Measurements from ENCODE around the gene CDKN3.
"Not testable (repeated sequence)": the region's sequence is repeated elsewhere in the genome, so short reads cannot be mapped to it uniquely, and the experiment has no call there.

CDKN3 gene

GRCh38 chr14:54370323-54371198, 26.2 kb upstream of the CDKN3 start:
- no peak for DNase-seq (ENCODE audit: low spot score)

GRCh38 chr14:54374117-54374884, 22.5 kb upstream of the CDKN3 start:
- no peak for DNase-seq (ENCODE audit: low spot score)

DNA sequence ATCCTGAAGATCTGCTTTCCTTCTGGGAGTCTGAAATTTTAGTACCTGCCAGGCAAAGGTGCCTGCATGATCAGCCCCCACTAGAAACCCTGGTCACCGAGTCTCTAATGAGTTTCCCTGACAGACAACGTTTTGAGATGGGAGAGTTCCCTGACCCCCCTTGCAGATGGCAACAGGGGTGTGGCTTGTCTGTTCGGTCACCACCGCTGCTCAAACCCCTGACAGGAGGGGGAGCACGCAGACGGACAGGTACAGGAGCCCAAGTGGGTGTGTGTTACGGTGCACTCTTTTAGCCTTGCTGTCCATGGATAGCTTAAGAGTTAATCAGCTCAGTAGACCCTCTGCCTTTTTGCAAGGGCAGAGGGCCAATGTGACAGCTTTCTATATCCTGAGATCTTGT, 19.3 kb upstream of the CDKN3 start:
- no peak for DNase-seq (ENCODE audit: low spot score)

DNA sequence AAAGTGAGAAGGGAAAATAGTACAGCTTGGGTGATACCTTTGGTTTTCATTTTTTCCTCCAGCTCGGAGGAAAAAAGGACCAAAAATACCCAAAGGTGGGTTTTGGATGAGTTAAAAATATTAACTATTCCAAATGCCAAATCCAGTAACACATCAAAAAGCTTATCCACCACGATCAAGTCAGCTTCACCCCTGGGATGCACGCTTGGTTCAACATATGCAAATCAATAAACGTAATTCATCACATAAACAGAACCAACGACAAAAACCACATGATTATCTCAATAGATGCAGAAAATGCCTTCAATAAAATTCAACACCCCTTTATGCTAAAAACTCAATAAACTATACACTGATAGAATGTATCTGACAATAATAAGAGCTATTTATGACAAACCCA, 17.9 kb upstream of the CDKN3 start:
- DNase-seq (ENCODE audit: low spot score), result not testable (repeated sequence)

DNA sequence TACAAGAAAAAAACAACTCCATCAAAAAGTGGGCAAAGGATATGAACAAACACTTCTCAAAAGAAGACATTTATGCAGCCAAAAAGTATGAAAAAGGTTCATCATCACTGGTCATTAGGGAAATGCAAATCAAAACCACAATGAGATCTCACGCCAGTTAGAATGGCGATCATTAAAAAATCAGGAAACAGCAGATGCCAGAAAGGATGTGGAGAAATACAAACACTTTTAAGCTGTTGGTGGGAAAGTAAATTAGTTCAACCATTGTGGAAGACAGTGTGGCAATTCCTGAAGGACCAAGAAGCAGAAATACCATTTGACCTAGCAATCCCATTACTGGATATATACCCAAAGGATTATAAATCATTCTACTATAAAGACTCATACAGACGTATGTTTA, 16.2 kb upstream of the CDKN3 start:
- not testable (repeated sequence) for DNase-seq (ENCODE audit: low spot score)

- DNase-seq (ENCODE audit: low spot score), result no peak
These were observed 15.0 kb upstream of the CDKN3 start for GRCh38 chr14:54381821-54382220.

DNA sequence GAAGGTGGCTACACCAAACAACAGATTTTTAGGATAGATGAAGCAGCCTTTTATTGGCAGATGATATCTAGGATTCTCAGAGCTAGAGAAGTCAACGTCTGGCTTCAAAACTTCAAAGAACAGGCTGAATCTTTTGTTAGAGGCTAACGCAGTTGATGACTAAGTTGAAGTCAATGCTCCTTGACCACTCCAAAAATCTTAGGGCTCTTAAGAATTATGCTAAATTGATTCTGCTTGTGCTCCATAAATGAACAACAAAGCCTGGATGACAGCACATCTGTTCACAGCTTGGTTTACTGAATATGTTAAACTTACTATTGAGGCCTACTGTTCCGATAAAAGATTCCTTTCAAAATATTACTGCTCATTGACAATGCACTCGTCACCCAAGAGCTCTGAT, 13.0 kb upstream of the CDKN3 start:
- DNase-seq (ENCODE audit: low spot score), result no peak

DNA sequence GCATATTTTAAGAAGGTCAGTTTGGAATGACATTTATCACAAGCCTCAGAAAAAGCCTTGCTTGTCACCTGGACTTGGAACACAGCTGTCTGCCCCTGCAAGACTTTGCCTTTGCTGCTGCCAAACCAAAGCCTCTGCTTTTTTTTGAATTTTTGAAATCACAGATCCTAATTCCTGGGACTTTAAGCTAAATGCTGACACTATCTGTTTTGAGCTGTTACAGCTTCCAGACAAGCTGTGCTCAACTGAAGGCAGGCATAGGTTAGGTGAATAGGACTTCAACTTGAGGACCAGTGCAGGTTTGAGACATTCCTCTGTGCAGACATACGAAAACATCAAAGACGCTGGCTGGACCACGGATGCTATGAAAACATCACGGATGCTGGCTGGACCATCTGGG, 11.3 kb upstream of the CDKN3 start:
- no peak for DNase-seq (ENCODE audit: low spot score)

GRCh38 chr14:54387328-54387727, 9.5 kb upstream of the CDKN3 start:
- no peak for DNase-seq (ENCODE audit: low spot score)

DNA sequence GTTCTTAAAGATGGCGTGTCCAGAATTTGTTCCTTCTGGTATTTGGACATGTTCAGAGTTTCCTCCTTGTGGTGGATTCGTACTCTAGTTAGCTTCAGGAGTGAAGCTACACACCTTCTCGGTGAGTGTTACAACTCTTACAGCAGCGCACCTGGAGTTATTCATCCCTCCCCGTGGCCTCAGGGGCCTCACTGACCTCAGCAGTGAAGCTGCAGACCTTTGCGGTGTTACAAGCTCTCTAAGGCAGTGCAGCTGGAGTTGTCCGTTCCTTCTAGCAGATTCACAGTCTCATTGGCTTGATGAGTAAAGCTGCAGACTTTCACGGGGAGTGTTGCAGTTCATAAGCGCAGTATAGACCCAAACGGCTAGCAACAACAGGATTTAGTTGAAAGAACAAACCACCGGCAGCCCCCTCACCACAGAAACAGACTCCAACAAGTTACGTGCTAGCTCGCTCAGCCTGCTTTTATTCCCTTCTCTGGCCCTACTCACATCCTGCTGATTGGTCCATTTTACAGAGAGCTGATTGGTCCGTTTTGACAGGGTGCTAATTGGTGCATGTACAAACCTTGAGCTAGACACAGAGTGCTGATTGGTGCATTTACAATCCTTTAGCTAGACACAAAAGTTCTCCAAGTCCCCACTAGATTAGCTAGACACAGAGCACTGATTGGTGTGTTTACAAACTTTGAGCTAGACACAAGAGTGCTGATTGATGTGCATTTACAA, 4.5 kb upstream of the CDKN3 start:
- DNase-seq (ENCODE audit: low spot score), result no peak

DNA sequence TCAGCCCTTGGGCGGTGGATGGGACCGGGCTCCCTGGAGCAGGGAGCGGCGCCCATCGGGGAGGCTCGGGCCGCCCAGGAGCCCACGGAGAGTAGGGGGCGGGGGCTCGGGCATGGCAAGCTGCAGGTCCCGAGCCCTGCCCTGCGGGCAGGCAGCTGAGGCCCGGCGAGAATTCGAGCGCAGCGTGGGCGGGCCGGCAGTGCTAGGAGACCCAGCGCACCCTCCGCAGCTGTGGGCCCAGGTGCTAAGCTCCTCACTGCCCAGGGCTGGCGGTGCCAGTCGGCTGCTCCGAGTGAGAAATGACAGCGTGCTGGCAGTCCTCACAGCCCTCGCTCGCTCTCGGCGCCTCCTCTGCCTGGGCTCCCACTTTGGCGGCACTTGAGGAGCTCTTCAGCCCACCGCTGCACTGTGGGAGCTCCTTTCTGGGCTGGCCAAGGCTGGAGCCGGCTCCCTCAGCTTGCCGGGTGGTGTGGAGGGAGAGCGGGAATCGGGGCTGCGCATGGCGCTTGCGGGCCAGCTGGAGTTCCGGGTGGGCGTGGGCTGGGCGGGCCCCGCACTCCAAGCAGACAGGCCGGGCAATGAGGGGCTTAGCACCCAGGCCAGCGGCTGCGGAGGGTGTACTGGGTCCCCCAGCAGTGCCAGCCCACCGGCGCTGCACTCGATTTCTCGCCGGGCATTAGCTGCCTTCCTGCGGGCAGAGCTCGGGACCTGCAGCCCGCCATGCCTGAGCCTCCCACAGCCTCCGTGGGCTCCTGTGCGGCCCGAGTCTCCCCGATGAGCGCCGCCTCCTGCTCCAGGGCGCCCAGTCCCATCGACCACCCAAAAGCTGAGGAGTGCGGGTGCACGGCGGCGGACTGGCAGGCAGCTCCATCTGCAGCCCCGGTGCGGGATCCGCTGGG, 3.6 kb upstream of the CDKN3 start:
- DNase-seq (ENCODE audit: low spot score), result not testable (repeated sequence)

DNA sequence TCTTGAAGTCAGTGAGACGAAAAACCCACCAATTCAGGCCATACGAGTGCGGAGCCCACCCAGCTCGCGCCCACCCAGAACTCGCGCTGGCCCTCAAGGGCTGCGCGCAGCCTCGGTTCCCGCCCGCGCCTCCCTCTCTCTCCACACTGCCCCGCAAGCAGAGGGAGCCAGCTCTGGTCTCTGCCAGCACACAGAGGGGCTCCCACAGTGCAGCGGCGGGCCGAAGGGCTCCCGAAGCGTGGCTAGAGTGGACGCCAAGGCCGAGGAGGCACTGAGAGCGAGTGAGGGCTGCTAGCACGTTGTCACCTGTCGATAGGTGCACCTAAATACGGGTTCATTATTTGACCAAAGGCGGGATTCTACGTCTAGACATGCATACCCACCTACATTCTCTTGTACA, 2.2 kb upstream of the CDKN3 start:
- no peak for DNase-seq (ENCODE audit: low spot score)

GRCh38 chr14:54395284-54395683, 1.5 kb upstream of the CDKN3 start:
- no peak for DNase-seq (ENCODE audit: low spot score)

DNA sequence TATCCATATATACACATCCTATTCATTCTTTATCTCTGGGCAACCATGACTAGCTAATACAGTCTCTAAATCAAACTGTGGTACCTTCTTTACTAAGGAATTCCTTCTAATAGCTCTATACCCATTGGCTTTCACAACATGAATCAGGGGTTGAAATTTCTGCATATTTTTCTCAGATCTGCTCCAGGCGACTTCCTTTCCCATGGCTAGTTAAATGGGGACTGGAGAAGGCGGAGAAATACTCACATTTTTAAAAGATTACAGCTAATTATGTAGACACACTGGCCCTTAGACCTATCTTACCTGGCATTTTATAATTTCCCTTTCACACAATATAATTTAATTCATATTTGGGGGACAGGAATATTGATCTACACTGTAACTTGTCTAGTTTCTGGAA, 1.1 kb upstream of the CDKN3 start:
- no peak for DNase-seq (ENCODE audit: low spot score)

- no peak for DNase-seq (ENCODE audit: low spot score)
These were observed 669 bp upstream of the CDKN3 start for GRCh38 chr14:54396183-54396492.

DNA sequence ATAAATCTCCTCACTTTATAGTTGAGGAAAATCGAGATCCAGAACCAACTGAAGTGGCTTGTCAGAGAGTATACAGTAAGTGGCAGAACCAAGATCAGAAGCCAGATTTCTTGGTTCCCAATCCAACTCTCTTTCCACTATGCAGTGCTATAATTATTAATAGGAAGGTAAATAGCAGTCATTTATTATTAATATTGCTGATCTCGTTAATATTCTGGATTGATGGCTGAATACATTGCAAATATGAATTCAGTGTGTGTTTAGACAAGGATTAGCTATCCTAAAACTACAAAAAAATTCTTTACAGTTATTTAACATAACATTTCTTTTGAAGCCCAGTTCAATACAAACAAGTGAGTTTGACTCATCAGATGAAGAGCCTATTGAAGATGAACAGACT, 2.8 kb downstream of the CDKN3 start:
- DNase-seq (ENCODE audit: low spot score), result no peak

- DNase-seq (ENCODE audit: low spot score), result not testable (repeated sequence)
These were observed 6.7 kb downstream of the CDKN3 start for GRCh38 chr14:54403401-54404005.

DNA sequence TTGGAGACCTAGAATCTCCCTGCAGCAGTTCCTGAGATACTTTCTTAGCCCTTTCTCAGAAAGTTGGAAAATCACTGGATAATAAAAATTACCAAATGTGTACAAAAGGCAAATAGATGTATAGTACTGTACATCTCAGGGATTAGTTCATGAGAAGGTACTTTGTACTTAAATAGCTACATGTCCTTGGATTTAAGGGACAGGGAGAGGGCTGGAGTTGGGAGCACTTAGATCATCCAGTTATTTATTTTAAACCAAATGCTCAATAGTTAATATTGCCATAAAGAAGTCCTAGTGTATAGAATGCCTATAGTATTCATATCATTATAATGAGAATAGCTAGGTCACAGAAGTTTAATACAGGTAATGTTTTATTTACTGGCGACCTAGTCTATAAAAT, 13.4 kb downstream of the CDKN3 start:
- no peak for DNase-seq (ENCODE audit: low spot score)

GRCh38 chr14:54411371-54411770, 14.6 kb downstream of the CDKN3 start:
- no peak for DNase-seq (ENCODE audit: low spot score)

DNA sequence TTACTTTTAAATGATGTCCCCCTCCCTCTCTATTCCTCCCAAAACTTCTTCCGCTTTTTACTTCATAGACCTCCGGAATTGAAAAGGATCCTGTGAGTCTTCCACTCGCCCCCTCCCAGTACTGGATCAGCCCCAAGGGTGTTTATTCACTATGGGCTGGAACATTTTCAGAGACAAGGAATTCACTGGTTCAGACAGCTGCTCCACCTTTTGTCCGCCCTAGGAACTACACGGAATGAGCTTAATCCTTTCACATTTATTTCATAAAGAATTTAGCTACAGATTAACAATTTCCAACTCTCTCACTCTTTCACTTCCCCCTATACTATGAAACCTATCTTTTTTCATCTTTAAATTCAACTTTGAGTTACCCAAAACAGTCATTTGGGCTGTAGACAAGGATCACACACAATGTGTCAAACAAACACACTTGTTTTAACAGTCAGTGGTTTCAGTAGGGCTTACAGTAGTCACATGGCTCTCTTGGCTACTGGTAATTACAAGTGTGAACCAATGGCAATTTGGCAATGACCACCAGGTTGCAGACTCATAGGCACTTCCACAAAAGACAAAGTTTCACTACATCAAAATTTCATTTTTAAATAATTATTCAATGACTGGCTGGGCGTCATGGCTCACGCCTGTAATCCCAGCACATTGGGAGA, 23.8 kb downstream of the CDKN3 start:
- no peak for DNase-seq (ENCODE audit: low spot score)

DNA sequence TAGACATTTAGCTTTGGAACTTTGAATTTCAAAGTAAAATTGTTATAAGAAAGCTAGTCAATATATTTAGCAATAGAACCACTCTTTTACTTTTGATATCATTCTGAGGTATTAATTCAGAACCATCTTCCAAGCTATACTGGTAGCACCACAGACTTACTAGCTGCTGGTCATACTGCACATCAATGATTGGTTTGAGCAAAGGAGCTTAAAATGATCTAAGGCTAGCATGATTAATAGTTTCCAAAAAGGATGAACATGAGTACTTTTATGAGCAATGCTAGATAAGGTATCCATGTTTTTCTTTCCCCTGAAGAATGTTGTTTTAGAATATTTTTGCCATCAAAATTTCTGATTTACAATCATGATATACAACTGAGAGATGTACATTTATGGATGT, 27.2 kb downstream of the CDKN3 start:
- DNase-seq (ENCODE audit: low spot score), result no peak
